Measurements from ENCODE around the gene MRGPRF.

The MRGPRF gene

GRCh38 chr11:69001243-69002081 is 11.6 kb downstream of the MRGPRF start:
- TF ChIP-seq SIN3A (IDR thresholded peaks at IDR 0.05; ENCODE audit: borderline replicate concordance, insufficient read depth, low read length) (no peak), FOXP2 (optimal IDR thresholded peaks at IDR 0.05; ENCODE audit: borderline replicate concordance, extremely low read depth, extremely low read length, insufficient read depth) (no peak), POLR2AphosphoS5 (IDR thresholded peaks at IDR 0.05; ENCODE audit: low read depth, low read length) (no peak), REST (IDR thresholded peaks at IDR 0.05; ENCODE audit: insufficient read depth in 1 of 2, low read depth in 2 of 2, low read length in 2 of 2) (no peak), TAF1 (IDR thresholded peaks at IDR 0.05; ENCODE audit: borderline replicate concordance, insufficient read depth, low read length) (no peak)

GRCh38 chr11:69000831-69001242 is 12.2 kb downstream of the MRGPRF start:
- TF ChIP-seq POLR2AphosphoS5 (IDR thresholded peaks at IDR 0.05; ENCODE audit: low read depth, low read length) (no peak), REST (IDR thresholded peaks at IDR 0.05; ENCODE audit: insufficient read depth in 1 of 2, low read depth in 2 of 2, low read length in 2 of 2) (no peak), TAF1 (IDR thresholded peaks at IDR 0.05; ENCODE audit: borderline replicate concordance, insufficient read depth, low read length) (no peak), FOXP2 (optimal IDR thresholded peaks at IDR 0.05; ENCODE audit: borderline replicate concordance, extremely low read depth, extremely low read length, insufficient read depth) (no peak), SIN3A (IDR thresholded peaks at IDR 0.05; ENCODE audit: borderline replicate concordance, insufficient read depth, low read length) (no peak)

GRCh38 chr11:69000391-69000790 is 12.7 kb downstream of the MRGPRF start:
- TF ChIP-seq POLR2AphosphoS5 (IDR thresholded peaks at IDR 0.05; ENCODE audit: low read depth, low read length) (no peak), REST (IDR thresholded peaks at IDR 0.05; ENCODE audit: insufficient read depth in 1 of 2, low read depth in 2 of 2, low read length in 2 of 2) (no peak), FOXP2 (optimal IDR thresholded peaks at IDR 0.05; ENCODE audit: borderline replicate concordance, extremely low read depth, extremely low read length, insufficient read depth) (no peak), SIN3A (IDR thresholded peaks at IDR 0.05; ENCODE audit: borderline replicate concordance, insufficient read depth, low read length) (no peak), TAF1 (IDR thresholded peaks at IDR 0.05; ENCODE audit: borderline replicate concordance, insufficient read depth, low read length) (no peak)

- TF ChIP-seq SIN3A (IDR thresholded peaks at IDR 0.05; ENCODE audit: borderline replicate concordance, insufficient read depth, low read length) = no peak
- no peak for TF ChIP-seq FOXP2 (optimal IDR thresholded peaks at IDR 0.05; ENCODE audit: borderline replicate concordance, extremely low read depth, extremely low read length, insufficient read depth)
- no peak for TF ChIP-seq TAF1 (IDR thresholded peaks at IDR 0.05; ENCODE audit: borderline replicate concordance, insufficient read depth, low read length)
Measured at GRCh38 chr11:68999093-68999747, 13.8 kb downstream of the MRGPRF start.

GRCh38 chr11:68998390-68998911 is 14.6 kb downstream of the MRGPRF start:
- TF ChIP-seq SIN3A (IDR thresholded peaks at IDR 0.05; ENCODE audit: borderline replicate concordance, insufficient read depth, low read length) = no peak
- no peak for TF ChIP-seq TAF1 (IDR thresholded peaks at IDR 0.05; ENCODE audit: borderline replicate concordance, insufficient read depth, low read length)
- no peak for TF ChIP-seq REST (IDR thresholded peaks at IDR 0.05; ENCODE audit: insufficient read depth in 1 of 2, low read depth in 2 of 2, low read length in 2 of 2)
- no peak for TF ChIP-seq POLR2AphosphoS5 (IDR thresholded peaks at IDR 0.05; ENCODE audit: low read depth, low read length)
- no peak for TF ChIP-seq FOXP2 (optimal IDR thresholded peaks at IDR 0.05; ENCODE audit: borderline replicate concordance, extremely low read depth, extremely low read length, insufficient read depth)

Measured in PFSK-1 (cell line).